ENCODE results near the gene SYCE3.
A peak's percentile ranks its signal among the peaks of the same experiment; 100 is the strongest.

Gene SYCE3

DNA sequence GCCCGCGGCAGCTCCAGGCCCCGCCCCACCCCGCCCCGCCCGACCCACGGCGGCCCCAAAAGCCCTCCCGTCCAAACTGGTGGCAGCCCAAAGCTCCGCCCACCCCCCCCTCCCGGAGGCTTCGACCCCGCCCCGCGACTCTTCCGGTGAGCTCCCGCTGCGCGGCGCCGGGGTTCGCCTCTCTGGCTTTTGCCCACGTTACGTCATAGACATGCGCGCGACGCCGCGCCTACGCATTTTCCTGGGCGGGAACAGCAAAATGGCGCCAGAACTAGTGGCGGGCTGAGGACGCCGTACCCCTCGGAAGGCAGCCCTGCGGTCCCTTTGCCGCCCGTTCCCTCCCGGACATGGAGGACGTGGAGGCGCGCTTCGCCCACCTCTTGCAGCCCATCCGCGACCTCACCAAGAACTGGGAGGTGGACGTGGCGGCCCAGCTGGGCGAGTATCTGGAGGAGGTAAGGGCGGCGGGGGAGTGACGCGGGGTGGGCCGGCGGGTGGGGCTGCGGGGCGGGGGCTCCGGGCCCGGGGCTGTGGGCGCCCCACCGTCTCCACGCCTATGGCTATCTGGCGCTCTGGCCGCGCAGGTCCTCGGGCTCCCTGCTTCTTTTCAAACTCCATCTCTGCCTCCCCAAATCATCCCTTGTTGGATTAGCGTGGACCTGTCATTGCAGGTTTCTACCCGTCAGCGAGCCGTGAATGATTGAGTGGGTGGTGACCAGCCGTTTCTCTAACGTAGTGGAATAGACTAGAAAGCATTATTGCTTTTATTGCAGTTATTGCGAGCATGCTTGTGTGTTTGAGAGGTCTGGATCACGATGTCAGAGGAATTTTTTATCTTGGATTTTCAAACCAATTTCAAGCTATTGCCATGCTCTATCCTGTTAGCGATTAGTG lies 54.5 kb downstream of the SYCE3 start, which contains the start of gene NCAPH2:
Gene NCAPH2, plus strand, starts transcription at position 234 of the 894 bp plus-strand sequence. Its CDS starts 114 bp downstream, at position 348.
- H3K36me3 ChIP-seq (ENCODE audit: control insufficient read depth, insufficient read depth, low read length): no peaks in the 10 kb centered on the region
- peaks cover 26% of the 10 kb centered on the region for H3K4me1 ChIP-seq (ENCODE audit: control insufficient read depth, insufficient read depth, low read length)

DNA sequence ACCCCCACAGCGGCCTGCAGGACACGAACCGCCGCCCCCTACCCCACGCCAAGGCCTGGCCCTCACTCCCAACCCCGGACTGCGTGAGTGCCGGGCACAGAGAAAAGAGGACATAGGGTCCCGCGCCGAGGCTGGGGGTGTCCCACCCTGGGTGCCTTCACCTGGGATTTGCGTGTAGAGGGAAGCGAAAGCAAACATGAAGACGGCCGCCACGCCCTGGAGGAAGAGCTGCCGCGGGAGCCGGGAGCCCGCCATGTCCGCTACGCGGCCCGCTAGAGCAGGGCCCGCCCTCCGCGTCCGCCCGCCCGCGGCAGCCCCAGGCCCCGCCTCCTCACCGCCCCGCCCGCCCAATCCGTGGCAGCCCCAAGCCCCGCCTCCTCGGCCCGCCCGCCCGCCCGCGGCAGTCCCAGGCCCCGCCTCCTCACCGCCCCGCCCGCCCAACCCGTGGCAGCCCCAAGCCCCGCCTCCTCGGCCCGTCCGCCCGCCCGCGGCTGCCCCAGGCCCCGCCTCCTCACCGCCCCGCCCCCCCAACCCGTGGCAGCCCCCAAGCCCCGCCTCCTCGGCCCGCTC lies 55.2 kb downstream of the SYCE3 start, which contains the start of gene LMF2:
Gene LMF2, minus strand, starts transcription at position 282 of the 570 bp plus-strand sequence. Its CDS starts 27 bp downstream, at position 255.
- Histone ChIP-seq H3K36me3 (ENCODE audit: control insufficient read depth, insufficient read depth, low read length) (no peaks in the 10 kb centered on the region), H3K9ac (ENCODE audit: low read length) (peak within 1 kb of the TSS; percentile 82), H3K9me3 (ENCODE audit: control insufficient read depth, low read length) (no peaks in the 10 kb centered on the region), H3K27me3 (ENCODE audit: control insufficient read depth, insufficient read depth, low read length) (no peaks in the 10 kb centered on the region), H3K4me1 (ENCODE audit: control insufficient read depth, insufficient read depth, low read length) (peaks cover 26% of the 10 kb centered on the region), H3K4me3 (ENCODE audit: low read length) (peak within 1 kb of the TSS; percentile 82)

More for the DNA sequence above, 54.5 kb downstream of the SYCE3 start, which contains the start of gene NCAPH2:
- peak within 1 kb of the TSS; percentile 82 for H3K4me3 ChIP-seq (ENCODE audit: low read length)
- H3K27me3 ChIP-seq (ENCODE audit: control insufficient read depth, insufficient read depth, low read length): no peaks in the 10 kb centered on the region
- peak within 1 kb of the TSS; percentile 82 for H3K9ac ChIP-seq (ENCODE audit: low read length)
- no peaks in the 10 kb centered on the region for H3K9me3 ChIP-seq (ENCODE audit: control insufficient read depth, low read length)

DNA sequence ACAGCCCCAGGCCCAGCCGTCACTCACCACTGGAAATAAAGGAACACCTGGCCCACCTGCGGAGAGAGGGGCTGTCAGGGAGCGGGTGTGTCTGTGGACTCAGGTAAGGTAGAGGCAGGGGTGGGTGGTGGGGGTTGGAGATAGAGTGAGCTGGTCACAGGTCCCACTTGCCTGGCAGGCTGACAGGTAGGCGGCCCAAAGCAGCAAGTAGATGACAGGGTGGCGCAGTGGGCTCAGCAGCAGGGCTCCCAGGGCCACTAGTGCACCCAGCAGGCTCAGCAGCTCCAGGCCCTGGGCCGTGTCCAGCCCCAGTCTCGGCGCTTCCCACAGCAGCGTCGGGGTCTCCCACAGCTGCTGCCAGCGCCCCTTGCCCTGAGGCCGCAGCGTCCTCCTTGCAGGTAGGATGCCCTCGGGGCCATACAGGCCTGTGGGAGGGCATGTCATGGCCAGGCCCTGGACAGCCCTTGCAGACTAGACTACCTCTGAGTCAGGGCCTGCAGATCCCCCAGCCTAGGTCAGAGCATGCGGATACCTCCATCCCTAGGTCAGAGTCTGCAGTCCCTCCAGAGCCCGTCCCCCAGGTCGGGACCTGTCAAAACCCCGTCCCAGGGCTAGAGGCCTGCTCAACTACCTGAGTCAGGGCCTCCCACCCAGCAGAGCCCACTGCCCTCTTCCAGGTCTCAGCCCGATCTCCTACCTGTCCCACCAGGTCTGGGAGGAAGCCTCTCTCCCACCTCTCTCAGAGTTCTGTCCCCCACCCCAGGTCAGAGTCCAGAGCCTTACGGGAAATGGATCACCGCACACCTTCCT lies 55.9 kb downstream of the SYCE3 start:
- Histone ChIP-seq H3K36me3 (ENCODE audit: control insufficient read depth, insufficient read depth, low read length) (no peaks in the 10 kb centered on the region), H3K4me1 (ENCODE audit: control insufficient read depth, insufficient read depth, low read length) (peaks cover 26% of the 10 kb centered on the region), H3K4me3 (ENCODE audit: low read length) (peak overlapping the region; percentile 82), H3K9ac (ENCODE audit: low read length) (peak overlapping the region; percentile 82), H3K9me3 (ENCODE audit: control insufficient read depth, low read length) (no peaks in the 10 kb centered on the region), H3K27me3 (ENCODE audit: control insufficient read depth, insufficient read depth, low read length) (no peaks in the 10 kb centered on the region)

DNA sequence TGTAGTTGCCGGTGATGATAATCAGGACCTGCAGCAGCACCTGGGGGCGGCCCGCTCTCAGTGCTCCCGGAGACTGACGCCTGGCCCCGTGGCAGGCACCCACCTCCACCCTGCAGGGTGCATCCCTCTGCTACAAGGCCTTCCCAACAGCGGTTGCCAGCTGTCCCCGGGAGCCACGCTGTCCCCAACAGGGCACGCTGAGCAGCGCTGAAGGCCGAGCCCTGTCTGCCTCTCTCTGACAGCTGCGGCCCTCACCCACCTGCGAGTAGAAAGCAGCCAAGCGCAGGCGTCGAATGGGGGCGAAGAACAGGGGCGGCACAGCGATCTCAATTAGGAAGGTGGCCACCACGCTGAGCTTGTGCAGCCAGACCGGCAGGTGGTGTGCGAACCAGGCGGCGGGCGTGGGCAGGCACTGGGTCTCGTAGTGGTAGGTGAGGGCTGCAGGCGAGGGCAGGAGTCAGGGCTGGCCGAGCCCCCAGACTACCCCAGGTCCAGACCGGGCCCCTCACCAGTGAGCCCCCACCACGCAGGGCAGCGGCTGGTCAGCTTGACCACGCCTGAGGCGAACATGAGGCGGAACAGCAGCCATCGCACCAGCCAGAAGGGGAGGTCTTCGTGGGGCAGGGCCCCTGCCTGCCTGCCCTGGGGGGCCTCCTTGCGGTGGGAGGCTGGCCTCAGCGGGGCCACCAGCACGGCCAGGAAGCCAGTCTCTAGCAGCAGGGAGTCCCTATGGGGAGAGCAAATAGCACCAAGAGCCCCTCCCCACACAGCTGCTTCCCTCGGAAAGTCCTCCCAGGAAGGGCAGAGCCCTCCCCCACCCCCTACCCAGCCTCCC lies 56.7 kb downstream of the SYCE3 start:
- H3K36me3 ChIP-seq (ENCODE audit: control insufficient read depth, insufficient read depth, low read length): no peaks in the 10 kb centered on the region
- peaks cover 26% of the 10 kb centered on the region for H3K4me1 ChIP-seq (ENCODE audit: control insufficient read depth, insufficient read depth, low read length)
- H3K4me3 ChIP-seq (ENCODE audit: low read length): no peak overlapping the region
- H3K9ac ChIP-seq (ENCODE audit: low read length): peak overlapping the region; percentile 82
- no peaks in the 10 kb centered on the region for H3K27me3 ChIP-seq (ENCODE audit: control insufficient read depth, insufficient read depth, low read length)
- H3K9me3 ChIP-seq (ENCODE audit: control insufficient read depth, low read length): no peaks in the 10 kb centered on the region

DNA sequence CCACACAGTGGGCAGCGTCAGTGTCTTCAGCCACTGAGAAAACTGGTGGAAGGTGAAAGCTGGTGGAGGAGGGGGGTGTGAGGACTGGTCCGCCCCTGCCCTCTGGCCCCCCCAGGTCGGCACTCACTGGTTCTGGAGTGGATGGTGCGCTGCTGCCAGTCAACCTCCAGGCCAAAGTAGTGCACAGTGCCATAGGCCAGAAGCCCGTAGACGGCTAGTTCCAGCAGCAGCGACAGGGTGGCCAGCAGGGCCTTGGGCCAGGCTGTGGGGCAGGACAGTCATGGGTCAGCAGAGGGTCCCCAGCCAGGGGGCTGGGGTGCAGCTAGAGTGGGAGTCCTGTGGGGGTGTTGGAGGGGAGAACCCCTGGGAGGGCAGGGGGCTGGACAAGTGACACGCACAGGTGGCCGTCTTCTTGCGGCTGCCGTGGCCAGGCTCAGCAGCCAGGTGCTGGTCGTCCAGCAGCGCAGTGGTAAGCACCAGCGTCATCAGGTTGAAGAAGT lies 57.4 kb downstream of the SYCE3 start:
- peaks cover 26% of the 10 kb centered on the region for H3K4me1 ChIP-seq (ENCODE audit: control insufficient read depth, insufficient read depth, low read length)
- H3K9ac ChIP-seq (ENCODE audit: low read length): no peak overlapping the region

DNA sequence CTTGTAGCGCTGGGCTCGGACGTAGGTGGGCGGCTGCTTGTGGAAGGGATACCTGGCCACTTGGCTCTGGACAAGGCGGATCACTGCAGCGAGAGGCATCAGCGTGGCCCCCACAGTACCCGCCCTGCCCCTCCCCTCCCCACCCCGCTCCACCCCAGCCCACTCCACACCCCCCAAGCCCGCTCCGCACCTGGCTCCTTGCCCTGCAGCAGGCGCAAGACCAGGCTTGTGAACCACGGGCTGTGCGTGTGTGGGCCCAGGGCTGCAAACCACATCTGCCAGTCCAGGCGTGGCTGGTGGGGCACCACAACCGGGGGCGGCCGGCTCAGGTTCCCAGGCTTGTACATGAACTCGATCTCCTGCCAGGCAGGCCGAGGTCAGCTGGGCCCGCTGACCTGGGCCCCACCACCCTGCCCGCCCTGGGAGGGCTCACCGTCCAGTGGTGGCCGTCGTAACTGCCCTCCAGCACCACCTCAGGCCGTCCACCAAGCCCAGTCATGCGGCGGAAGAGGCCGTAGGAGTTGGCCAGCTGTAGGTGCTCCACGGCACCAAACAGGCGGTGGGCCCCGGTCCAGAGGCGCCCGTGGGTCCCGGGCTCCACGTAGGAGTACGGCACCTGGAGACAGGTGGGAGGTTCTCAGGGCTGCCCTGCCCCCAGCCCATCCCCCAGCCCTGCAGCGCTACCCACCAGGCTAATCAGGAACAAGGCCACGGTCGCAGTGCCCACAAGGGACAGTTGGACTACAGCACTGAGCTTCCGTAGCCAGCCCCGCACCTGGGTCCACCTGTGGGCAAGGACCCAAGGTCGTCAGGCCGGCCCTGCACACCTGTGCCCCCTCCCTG lies 58.1 kb downstream of the SYCE3 start:
- no peak overlapping the region for H3K4me3 ChIP-seq (ENCODE audit: low read length)
- H3K27me3 ChIP-seq (ENCODE audit: control insufficient read depth, insufficient read depth, low read length): no peaks in the 10 kb centered on the region
- H3K9me3 ChIP-seq (ENCODE audit: control insufficient read depth, low read length): no peaks in the 10 kb centered on the region
- H3K9ac ChIP-seq (ENCODE audit: low read length): no peak overlapping the region
- no peaks in the 10 kb centered on the region for H3K36me3 ChIP-seq (ENCODE audit: control insufficient read depth, insufficient read depth, low read length)
- H3K4me1 ChIP-seq (ENCODE audit: control insufficient read depth, insufficient read depth, low read length): peaks cover 26% of the 10 kb centered on the region

More for the DNA sequence above, 57.4 kb downstream of the SYCE3 start:
- H3K36me3 ChIP-seq (ENCODE audit: control insufficient read depth, insufficient read depth, low read length): no peaks in the 10 kb centered on the region
- H3K4me3 ChIP-seq (ENCODE audit: low read length): no peak overlapping the region
- no peaks in the 10 kb centered on the region for H3K27me3 ChIP-seq (ENCODE audit: control insufficient read depth, insufficient read depth, low read length)
- H3K9me3 ChIP-seq (ENCODE audit: control insufficient read depth, low read length): no peaks in the 10 kb centered on the region

DNA sequence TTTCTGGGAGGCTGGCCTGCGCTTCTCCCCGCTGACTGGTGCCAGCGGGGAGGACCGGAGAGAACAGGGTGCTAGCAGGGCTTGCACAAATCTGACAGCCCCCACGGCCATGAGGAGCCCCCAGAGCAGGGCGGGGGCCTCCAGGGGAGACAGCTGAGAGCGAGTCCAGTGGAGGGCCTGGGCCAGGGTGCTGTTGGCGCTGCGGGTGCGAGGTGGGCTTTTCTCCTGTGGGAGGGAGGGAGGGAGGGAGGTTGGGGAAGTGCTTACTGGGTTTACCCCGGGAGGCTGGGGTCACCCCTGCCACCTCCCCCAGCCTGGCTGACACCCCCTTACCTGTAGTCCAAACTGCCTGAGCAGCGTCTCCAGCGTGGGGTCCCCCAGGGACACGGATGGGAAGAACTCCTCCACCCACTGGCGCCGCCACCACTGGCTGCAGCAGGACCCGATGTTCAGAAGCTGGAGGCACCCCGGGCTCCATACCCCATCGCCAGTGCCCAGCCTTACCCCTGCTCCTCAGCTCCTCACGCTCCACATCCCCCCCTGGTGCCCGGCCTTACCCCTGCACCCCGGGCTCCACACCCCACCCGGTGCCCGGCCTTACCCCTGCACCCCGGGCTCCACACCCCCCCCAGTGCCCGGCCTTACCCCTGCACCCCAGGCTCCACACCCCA lies 59.1 kb downstream of the SYCE3 start:
- no peaks in the 10 kb centered on the region for H3K27me3 ChIP-seq (ENCODE audit: control insufficient read depth, insufficient read depth, low read length)

DNA sequence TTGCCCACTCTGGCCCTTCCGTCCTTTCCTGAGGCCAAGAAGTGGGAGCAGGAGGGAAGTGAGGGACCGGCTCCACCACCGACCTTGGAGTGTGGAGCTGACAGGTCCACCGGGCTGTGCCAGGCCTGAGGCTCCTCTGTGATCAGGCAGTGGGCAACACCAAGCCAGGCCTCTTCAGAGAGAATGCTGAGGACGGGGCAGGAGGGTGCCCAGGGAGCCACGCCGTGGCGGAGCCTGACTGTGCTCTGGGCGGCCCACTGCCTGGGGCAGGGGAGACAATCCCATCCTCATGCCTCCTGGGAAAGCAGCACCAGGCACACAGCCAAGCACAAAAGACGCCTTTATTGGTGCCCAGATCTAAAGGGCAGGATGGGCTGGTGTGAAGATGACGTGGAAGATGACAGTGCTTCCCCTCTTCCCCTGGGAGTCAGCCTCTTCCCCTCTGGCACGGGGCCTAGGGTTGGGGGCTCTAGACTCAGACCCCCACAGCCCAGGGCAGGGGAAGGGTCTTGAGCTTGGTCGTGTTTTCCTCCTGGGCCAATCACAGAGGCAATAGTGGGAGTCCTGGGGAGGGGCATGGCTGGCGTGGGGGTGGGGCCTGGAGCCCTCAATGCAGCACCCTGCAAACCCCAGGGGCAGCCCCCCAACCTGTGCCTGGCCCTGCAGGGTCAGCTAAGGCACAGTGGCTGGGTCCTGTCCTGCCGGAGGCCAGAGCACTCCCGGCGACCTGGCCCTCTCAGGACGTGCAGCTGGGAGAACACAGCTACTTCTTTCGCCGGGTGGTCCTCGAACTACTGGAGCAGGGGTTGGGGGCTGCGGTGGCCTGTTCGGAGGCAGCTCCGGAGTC lies 59.9 kb downstream of the SYCE3 start:
- H3K9ac ChIP-seq (ENCODE audit: low read length): no peak overlapping the region
- H3K4me1 ChIP-seq (ENCODE audit: control insufficient read depth, insufficient read depth, low read length): peaks cover 20% of the 10 kb centered on the region
- no peaks in the 10 kb centered on the region for H3K27me3 ChIP-seq (ENCODE audit: control insufficient read depth, insufficient read depth, low read length)
- no peak overlapping the region for H3K4me3 ChIP-seq (ENCODE audit: low read length)
- no peaks in the 10 kb centered on the region for H3K9me3 ChIP-seq (ENCODE audit: control insufficient read depth, low read length)
- no peaks in the 10 kb centered on the region for H3K36me3 ChIP-seq (ENCODE audit: control insufficient read depth, insufficient read depth, low read length)

More for the DNA sequence above, 59.1 kb downstream of the SYCE3 start:
- peaks cover 17% of the 10 kb centered on the region for H3K4me1 ChIP-seq (ENCODE audit: control insufficient read depth, insufficient read depth, low read length)
- no peak overlapping the region for H3K9ac ChIP-seq (ENCODE audit: low read length)
- no peaks in the 10 kb centered on the region for H3K36me3 ChIP-seq (ENCODE audit: control insufficient read depth, insufficient read depth, low read length)
- H3K4me3 ChIP-seq (ENCODE audit: low read length): no peak overlapping the region
- no peaks in the 10 kb centered on the region for H3K9me3 ChIP-seq (ENCODE audit: control insufficient read depth, low read length)

DNA sequence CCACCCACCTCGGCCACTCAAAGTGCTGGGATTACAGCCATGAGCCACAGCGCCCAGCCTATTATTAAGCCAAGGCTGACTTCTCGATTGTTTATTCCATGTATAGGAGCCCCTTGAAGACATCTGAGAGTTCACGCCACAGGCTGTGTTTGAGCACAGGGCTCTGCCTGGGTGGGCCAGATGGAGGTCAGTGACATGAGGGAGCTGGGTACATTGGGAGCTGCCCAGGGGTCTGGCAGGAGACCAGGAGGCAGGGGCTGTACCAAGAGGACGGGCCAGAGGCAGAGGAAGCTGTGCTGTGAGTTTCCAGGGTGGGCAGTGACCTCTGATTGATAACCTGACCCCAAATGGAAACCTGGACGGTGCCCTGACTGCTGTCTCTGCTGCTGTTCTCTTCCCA lies 60.6 kb downstream of the SYCE3 start:
- Histone ChIP-seq H3K9me3 (ENCODE audit: control insufficient read depth, low read length) (no peaks in the 10 kb centered on the region), H3K36me3 (ENCODE audit: control insufficient read depth, insufficient read depth, low read length) (no peaks in the 10 kb centered on the region), H3K27me3 (ENCODE audit: control insufficient read depth, insufficient read depth, low read length) (no peaks in the 10 kb centered on the region), H3K4me3 (ENCODE audit: low read length) (no peak overlapping the region), H3K4me1 (ENCODE audit: control insufficient read depth, insufficient read depth, low read length) (peaks cover 18% of the 10 kb centered on the region), H3K9ac (ENCODE audit: low read length) (no peak overlapping the region)
